ENCODE data around the gene MAP4K4.
"Not testable (repeated sequence)": the region's sequence is repeated elsewhere in the genome, so short reads cannot be mapped to it uniquely, and the experiment has no call there.

Gene MAP4K4

GRCh38 chr2:101881131-101881530, 183.6 kb downstream of the MAP4K4 start:
- DNase-seq, result no peak

GRCh38 chr2:101882769-101883307, 185.3 kb downstream of the MAP4K4 start:
- DNase-seq, result no peak

DNA sequence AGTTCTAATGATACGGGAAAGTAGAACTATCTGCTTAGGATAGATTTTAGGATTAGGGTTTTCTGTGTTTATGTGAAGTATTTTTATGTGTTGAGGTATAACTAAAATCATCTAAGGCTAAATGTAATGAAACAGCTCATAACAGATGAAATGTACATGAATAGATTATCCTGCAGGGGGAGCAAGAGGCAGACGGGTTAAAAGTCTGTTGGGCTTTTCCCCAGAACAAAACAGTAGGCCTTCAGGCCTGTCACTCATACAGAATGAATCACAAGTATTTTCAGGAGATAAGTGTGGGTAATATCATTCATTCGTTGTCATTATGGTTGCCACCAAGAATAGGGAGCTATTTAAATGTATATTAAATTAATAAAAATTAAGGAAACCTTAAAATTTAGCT, 186.4 kb downstream of the MAP4K4 start:
- peak; percentile 12 for DNase-seq

- no peak for DNase-seq
Measured at GRCh38 chr2:101884423-101884822, 186.9 kb downstream of the MAP4K4 start.

DNA sequence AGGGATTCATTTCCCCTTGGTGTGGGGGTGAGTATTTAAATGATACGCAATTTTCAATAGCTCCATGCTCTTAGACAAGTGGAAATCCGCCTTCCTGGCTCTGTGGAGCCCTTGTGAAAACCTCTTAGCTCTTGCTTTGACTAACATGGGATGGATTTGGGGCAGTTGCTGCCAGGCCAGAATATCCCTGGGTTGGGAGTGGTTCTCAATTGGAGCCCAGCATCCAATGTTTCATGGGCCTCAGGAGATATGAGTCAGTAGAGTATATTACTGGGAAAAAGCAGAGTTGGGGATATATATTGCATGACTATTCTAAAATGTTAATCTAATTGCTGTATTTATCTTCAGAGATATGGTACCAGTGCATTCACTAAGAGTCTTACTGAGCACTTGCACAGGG, 189.8 kb downstream of the MAP4K4 start:
- DNase-seq, result no peak

DNA sequence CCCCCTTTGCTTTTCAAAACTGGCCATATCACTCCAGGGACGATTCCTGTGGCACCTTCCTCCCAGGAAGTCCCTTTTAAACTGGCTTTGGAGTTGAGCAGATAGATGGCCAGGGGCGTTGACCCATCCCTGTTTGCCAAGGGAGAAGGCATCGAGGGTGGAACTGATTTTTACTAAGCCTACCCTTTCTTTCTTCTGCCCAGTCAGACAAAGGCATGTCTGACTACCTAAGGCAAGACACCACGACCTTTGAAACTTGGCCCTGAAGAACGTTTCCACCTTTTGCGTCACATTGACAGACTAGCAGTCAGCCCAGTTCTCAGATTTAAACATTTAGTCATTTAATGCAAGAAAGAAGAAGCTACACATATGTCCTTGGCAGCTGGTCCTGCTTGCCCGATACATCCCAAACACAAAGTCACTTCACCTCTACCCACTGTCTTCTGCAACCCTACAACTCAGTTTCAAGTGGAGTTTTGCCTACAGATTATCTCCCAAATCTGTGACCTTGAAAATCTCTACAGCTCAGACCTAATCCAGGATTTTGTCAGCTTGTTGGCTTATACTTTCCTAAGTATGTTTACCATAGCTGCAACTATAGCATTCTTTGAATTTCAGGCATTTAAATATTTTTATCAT, 192.1 kb downstream of the MAP4K4 start:
- no peak for DNase-seq

- DNase-seq, result no peak
Measured at GRCh38 chr2:101892377-101892776, 194.9 kb downstream of the MAP4K4 start.

DNA sequence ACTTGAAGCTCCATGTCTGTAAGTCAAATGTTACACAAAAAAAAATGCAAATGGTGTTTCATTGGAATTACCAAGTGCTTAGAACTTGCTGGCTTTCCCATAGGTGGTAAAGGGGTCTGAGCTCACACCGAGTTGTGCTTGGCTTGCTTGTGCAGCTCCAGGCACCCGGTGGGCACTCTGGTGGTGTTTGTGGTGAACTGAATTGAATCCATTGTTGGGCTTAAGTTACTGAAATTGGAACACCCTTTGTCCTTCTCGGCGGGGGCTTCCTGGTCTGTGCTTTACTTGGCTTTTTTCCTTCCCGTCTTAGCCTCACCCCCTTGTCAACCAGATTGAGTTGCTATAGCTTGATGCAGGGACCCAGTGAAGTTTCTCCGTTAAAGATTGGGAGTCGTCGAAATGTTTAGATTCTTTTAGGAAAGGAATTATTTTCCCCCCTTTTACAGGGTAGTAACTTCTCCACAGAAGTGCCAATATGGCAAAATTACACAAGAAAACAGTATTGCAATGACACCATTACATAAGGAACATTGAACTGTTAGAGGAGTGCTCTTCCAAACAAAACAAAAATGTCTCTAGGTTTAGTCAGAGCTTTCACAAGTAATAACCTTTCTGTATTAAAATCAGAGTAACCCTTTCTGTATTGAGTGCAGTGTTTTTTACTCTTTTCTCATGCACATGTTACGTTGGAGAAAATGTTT, 196.3 kb downstream of the MAP4K4 start:
- DNase-seq, result no peak

- DNase-seq, result no peak
Measured at GRCh38 chr2:101895039-101895438, 197.5 kb downstream of the MAP4K4 start.

DNA sequence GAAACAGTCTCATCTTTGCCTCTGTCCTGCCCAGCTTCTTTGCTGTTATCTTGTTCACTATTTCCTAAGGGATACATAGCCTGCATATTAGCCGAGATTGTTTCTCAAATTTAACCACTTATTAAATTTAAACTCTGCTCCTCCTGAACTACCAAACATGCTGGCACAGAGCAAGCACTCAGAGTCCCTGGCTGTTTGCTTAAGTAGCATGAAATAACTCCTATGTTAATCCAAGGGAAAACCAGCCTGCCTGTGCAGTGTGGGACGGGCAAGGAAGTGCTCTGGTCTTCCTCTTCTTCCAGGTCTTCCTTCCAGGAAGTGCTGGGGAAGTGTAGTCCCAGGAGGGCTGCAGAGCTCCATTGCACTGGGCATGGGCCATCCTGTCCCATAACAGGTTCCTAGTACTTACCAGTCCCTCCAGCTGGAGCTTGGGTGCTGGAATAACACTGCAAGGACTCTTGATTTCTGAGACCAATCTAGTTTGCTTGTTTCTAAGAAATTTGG, 198.4 kb downstream of the MAP4K4 start:
- DNase-seq, result no peak

GRCh38 chr2:101897301-101897700, 199.8 kb downstream of the MAP4K4 start:
- no peak for DNase-seq

DNA sequence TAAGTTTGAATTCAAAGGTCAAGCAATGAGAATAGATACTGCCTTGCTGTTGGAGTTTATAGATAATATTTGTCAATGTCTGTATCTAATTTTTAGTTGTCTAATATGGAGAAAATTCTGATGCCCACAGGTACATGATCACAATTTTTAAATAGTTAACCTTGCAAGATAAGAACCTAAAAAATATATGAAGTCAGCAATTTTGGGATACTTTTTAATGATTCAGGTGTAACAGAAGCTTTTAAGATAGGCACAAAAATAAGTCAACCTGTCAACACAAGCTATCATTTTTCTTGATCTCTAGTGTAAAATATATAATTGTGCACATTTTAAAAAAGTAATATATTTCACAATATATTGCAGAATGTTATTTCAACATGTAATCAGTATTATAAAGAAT, 201.8 kb downstream of the MAP4K4 start:
- DNase-seq, result no peak

DNA sequence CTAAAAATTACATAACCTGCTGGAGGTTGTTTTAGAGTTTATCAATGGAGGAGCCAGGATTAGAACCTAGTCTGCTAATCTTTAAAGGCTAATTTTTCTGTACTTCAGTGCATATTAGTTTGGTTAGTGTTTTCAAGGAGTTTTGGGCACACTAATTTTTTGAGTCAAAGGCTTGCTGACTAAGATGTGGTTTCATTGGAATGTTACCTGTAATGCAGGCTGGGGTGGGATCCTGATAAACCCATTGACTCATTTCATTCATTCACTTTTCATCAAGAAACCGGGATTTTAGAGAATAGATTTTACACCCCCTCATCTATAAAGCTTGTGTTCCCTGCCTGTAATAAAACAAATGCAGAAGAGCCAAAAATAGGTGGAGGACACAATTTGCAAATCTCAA, 202.4 kb downstream of the MAP4K4 start:
- DNase-seq, result no peak

DNA sequence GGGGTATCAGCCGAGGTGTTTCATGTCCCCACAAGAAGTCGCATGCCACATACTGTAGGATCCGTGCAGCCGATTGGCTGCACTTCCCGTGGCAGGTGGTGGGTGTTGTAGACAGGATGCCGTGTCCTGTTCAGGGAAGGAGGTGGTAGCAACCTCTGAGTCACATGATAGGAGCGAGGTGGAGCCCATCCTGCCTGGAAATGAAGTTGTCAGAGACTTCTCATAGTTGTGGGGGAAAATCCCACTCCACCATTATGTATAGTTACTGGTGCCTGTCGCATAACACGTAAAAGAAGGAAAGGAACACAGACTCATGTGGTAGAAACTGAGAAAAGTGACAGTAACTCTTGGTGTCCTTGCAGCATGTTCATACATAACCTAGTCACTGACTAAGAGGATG, 202.9 kb downstream of the MAP4K4 start:
- no peak for DNase-seq

DNA sequence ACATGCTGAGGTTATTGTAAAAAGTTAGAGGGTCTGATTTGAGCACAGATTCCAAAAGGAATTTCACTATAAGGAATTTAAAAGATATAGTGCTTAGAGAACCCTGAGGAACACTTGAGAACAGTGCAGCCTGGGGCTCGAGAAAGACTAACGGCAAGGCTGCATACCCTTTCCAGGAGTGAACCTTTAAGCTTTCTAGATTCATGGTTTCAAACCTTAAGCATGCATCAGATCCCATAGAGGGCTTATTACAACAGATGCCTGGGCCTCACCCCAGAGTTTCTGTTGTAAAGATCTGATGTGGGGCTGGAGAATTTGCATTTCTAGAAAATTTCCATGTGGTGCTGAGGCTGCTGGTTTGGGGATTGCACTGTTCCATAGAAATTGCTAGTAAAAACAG, 203.7 kb downstream of the MAP4K4 start:
- DNase-seq, result no peak

GRCh38 chr2:101902169-101902568, 204.7 kb downstream of the MAP4K4 start:
- no peak for DNase-seq

DNA sequence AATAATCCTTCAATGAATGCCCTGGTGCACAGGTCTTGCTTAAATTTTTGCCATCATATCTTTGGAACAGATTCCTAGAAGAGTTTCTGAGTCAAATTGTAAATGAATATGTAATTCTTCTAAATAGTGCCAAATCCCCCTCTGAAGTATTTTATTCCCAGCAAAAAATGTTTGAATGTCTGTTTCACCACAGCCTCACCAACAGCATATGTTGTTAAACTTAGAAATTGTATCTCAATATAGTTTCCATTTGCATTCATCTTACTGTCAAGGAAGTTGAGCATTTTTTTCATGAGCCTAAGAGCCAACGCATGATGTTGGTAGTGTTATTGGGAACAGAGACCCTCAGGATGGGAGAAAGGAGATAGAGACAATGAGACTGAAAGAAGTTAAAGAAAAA, 207.4 kb downstream of the MAP4K4 start:
- no peak for DNase-seq

DNA sequence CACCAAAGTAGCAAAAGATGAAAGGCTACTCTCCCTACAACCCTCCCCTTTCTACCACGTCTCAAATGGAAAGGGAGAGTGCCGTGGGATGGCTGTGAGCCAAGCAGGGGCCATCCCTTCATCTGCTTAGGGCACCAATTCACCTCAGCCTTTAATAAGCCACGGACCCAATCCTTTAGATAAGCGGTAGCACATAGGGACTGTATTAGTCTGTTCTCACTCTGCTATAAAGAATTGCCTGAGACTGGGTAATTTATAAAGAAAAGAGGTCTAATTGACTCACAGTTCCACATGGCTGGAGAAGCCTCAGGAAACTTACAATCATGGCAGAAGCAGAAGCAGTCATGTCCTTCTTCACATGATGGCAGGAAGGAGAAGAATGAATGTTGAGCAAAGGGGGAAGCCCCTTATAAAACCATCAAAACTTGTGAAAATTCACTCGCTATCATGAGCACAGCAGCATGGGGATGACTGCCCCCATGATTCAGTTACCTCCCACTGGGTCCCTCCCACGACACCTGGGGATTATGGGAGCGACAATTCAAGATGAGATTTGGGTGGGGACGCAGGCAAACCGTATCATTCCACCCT, 208.3 kb downstream of the MAP4K4 start:
- DNase-seq, result no peak

DNA sequence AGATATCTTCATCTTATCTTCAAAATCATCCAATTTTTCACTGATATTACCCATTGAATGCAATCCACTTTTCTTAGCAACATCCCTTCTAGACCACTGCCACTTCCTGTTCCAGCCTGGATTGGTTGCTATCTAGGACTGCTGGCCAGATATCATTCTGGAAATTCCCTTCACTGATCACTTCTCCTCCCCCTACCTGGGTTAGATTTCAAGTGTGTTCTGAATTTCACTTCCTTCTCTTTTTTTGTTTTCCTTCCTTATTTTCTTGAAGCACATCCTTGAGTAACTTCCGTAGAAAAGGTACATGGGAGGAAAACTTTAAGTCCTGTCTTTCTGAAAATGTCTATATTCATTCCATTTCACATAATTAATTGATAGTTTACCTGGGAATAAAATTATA, 212.3 kb downstream of the MAP4K4 start:
- no peak for DNase-seq

GRCh38 chr2:101912545-101912944, 215.0 kb downstream of the MAP4K4 start:
- no peak for DNase-seq

DNA sequence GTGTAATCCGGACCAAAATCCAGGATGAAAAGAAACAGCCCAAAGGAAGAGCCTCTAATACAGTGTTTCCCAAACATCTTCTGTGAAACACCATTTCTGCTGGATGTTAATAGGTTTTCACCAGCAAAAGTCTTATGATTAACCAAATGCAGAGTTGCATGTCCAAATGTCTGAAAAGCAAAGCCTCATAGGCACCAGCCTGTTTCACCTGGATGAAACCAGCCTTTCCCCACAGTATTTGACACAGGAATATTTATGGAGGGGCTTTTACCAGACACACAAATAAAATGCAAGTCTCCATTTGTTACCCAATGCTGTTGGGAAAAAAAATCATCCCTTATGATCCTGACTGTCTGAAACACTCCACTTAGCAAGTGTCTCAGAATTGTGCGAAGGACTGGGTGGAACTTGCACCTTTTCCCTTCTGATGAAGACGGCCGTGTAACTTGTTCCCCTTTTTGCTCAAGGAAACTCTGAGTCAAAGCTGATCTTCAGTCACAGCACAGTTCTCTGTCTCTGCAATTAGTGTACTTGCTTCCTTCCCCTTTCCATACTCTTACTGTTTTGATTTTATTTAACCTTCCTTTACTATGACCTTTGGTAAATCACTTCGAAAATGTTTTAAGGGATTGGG, 223.9 kb downstream of the MAP4K4 start:
- DNase-seq, result no peak

DNA sequence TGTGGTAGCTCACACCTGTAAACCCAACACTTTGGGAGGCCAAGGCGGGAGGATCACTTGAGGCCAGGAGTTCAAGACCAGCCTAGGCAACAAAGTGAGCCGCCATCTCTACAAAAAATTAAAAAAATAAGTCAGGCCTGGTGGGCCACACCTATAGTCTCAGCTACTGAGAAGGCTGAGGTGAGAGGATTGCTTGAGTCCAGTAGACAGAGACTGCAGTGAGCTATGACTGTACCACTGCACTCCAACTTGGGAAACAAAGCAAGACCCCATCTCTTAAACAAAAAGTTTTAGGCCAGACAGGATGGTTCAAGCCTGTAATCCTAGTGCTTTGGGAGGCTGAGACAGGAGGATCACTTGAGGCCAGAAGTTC, 224.4 kb downstream of the MAP4K4 start:
- DNase-seq, result no peak

- DNase-seq, result not testable (repeated sequence)
Measured at GRCh38 chr2:101924311-101924710, 226.8 kb downstream of the MAP4K4 start.

DNA sequence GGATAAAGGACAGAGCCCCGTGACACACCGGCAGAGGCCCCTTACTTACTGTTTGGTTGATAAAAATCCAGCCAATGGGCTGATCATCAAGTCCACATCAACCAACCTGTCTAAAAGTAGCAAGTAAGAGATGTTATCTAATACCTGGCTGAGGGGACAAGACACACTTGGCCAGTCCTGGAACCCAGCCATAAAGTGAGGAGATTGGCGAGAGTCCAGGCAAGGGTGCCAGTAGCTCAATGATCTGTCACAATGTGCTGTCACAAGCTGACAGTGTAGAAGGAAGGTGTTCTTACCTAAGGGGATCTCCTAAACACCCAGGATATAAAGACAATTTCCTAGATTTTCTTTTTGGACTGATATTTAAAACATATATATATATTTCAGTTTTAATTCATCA, 232.5 kb downstream of the MAP4K4 start:
- no peak for DNase-seq
